Upper lobe of right lung (tissue), 1 donor: Measurements from ENCODE around the gene SLC15A3. TPM values are rescaled to one million over a fixed set of nuclear protein-coding genes. Genes with fewer than 3 reads are reported as not detected.

Experiments used
- ATAC-seq: fragments of 200-7000 bp; cut with Tn5 transposase; one replicate; pipeline ENCODE4 v1.9.1; 2020; ENCODE audit warnings: mild to moderate bottlenecking, moderate library complexity
- DNase-seq: peaks from one replicate; pipeline ENCODE4 v3.0.0-alpha.2; 2020
- H3K27ac ChIP-seq: fragments of 200-600 bp; one replicate; pipeline ENCODE4 v1.8.0; 2022
- H3K27me3 ChIP-seq: fragments of 200-600 bp; one replicate; pipeline ENCODE4 v1.8.0; 2022; ENCODE audit warnings: mild to moderate bottlenecking
- H3K36me3 ChIP-seq: fragments of 200-600 bp; one replicate; pipeline ENCODE4 v1.8.0; 2022
- H3K4me1 ChIP-seq: fragments of 200-600 bp; one replicate; pipeline ENCODE4 v1.8.0; 2022
- H3K4me3 ChIP-seq: fragments of 200-600 bp; one replicate; pipeline ENCODE4 v1.8.0; 2022; ENCODE audit warnings: mild to moderate bottlenecking
- H3K9me3 ChIP-seq: fragments of 200-600 bp; one replicate; pipeline ENCODE4 v1.8.0; 2022
- intact Hi-C: fragments of 100-400 bp; cut with DNase I; formaldehyde crosslinking; loops from one replicate; pipeline ENCODE4 v1.11.0; 2022
- total RNA-seq: library from RNA; stranded (reverse); fragmentation: NEBNext Ultra II Directional; extraction: Animal tissue kit (Norgen Biotek cat#: 25700); gene quantifications from one replicate; pipeline ENCODE4 v1.2.1, GENCODE V29; 2021
- TF ChIP-seq, protein P1 (sequence below): fragments of 200-600 bp; IDR thresholded peaks from one replicate; pipeline ENCODE4 v1.8.0; 2022; ENCODE audit warnings: antibody characterized with exemption
- donor health status: DM: no; HTN: yes; CAD: no; lungs with severe emphysema.

Gene SLC15A3
- total RNA-seq, 1 donor from 2014 or later = 139 TPM

DNA sequence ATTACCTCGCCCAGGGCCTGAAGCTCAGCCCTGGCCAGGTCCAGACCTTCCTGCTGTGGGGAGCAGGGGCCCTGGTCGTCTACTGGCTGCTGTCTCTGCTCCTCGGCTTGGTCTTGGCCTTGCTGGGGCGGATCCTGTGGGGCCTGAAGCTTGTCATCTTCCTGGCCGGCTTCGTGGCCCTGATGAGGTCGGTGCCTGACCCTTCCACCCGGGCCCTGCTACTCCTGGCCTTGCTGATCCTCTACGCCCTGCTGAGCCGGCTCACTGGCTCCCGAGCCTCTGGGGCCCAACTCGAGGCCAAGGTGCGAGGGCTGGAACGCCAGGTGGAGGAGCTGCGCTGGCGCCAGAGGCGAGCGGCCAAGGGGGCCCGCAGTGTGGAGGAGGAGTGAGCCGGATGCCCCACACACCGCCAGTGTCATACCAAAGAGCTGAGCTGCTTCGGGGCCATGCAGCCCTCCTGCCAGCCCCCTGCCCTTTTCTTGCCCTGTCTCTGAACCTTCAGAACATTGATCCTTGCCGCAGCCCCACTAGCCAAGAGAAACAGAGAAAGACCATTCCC is 30.1 kb downstream of the SLC15A3 start:
- Histone ChIP-seq H3K27me3 (peaks cover 9% of the 10 kb centered on the region), H3K36me3 (peaks cover 38% of the 10 kb centered on the region), H3K4me1 (peaks cover 30% of the 10 kb centered on the region), H3K4me3 (no peak overlapping the region), H3K27ac (no peak overlapping the region), H3K9me3 (no peaks in the 10 kb centered on the region)
- ATAC-seq = no peak
- intact Hi-C loops = no loop called here
- DNase-seq = no peak
- TF ChIP-seq, protein P1, sequence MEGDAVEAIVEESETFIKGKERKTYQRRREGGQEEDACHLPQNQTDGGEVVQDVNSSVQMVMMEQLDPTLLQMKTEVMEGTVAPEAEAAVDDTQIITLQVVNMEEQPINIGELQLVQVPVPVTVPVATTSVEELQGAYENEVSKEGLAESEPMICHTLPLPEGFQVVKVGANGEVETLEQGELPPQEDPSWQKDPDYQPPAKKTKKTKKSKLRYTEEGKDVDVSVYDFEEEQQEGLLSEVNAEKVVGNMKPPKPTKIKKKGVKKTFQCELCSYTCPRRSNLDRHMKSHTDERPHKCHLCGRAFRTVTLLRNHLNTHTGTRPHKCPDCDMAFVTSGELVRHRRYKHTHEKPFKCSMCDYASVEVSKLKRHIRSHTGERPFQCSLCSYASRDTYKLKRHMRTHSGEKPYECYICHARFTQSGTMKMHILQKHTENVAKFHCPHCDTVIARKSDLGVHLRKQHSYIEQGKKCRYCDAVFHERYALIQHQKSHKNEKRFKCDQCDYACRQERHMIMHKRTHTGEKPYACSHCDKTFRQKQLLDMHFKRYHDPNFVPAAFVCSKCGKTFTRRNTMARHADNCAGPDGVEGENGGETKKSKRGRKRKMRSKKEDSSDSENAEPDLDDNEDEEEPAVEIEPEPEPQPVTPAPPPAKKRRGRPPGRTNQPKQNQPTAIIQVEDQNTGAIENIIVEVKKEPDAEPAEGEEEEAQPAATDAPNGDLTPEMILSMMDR = no peak

DNA sequence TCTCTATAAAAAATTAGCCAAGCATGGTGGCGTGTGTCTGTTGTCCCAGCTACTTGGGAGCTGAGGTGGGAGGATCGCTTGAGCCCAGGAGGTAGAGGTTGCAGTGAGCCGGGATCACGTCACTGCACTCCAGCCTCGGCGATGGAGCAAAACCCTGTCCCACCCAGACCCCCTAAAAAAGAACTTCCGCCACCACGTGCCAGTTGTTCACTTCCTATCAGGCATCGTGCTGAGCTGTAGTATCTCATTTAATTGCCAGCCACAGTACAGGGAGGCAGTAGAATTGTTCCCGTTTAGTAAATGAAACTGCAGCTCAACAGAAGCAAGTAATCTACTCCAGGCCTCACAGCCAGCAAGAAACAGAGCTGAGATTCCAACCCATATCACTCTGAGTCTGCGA is 30.7 kb downstream of the SLC15A3 start:
- DNase-seq = no peak
- Histone ChIP-seq H3K4me1 (peaks cover 35% of the 10 kb centered on the region), H3K4me3 (no peak overlapping the region), H3K27ac (no peak overlapping the region), H3K27me3 (peaks cover 9% of the 10 kb centered on the region), H3K36me3 (peaks cover 38% of the 10 kb centered on the region), H3K9me3 (no peaks in the 10 kb centered on the region)
- TF ChIP-seq, protein P1 = no peak
- ATAC-seq = no peak
- intact Hi-C loops = no loop called here

DNA sequence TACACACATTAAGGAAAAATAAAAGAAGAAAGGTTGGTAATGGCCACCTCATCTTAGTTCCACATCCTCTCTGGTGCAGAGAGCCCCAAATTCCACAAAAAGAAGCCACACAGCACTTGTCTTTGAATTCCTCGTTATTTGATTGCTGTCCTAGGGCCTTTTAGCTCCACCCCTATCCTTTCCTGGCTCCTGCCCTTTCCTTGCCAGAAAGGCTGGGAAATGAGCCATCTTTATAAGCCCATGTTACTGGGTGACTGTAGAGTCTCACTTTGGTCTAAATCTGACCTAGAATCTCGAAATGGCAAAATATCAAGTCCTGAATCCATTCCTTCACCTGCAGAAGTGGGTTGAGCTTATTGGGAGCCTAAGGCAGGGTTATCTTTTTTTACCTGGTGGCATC is 32.0 kb downstream of the SLC15A3 start:
- no peak for ATAC-seq
- Histone ChIP-seq H3K4me3 (no peak overlapping the region), H3K4me1 (peaks cover 43% of the 10 kb centered on the region), H3K36me3 (peaks cover 38% of the 10 kb centered on the region), H3K27ac (no peak overlapping the region), H3K27me3 (peaks cover 4% of the 10 kb centered on the region), H3K9me3 (no peaks in the 10 kb centered on the region)
- intact Hi-C loops = no loop called here
- DNase-seq = no peak
- TF ChIP-seq, protein P1 = no peak

DNA sequence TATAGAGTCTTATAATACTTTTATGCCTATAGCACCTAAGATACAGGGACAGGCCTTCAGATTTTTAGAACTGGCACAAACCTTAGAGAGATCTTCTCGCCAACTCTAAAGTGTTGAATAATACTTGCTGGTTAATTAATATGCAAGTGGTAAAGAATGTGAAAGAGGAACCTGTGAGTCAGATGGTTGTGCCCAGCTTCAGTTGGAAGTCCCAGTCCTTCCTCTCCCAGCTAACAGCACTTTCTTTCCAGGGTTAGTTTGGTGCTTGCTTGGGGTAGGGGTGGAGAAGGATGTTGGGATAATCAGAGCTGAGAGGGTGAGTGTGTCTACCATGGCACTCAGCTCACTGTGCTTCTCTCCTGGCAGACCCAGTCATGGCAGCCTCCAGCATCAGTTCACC is 32.7 kb downstream of the SLC15A3 start:
- Histone ChIP-seq H3K27ac (no peak overlapping the region), H3K36me3 (peaks cover 38% of the 10 kb centered on the region), H3K27me3 (no peaks in the 10 kb centered on the region), H3K4me1 (peaks cover 39% of the 10 kb centered on the region), H3K9me3 (no peaks in the 10 kb centered on the region), H3K4me3 (no peak overlapping the region)
- DNase-seq = no peak
- intact Hi-C loops = no loop called here
- TF ChIP-seq, protein P1 = no peak
- no peak for ATAC-seq

DNA sequence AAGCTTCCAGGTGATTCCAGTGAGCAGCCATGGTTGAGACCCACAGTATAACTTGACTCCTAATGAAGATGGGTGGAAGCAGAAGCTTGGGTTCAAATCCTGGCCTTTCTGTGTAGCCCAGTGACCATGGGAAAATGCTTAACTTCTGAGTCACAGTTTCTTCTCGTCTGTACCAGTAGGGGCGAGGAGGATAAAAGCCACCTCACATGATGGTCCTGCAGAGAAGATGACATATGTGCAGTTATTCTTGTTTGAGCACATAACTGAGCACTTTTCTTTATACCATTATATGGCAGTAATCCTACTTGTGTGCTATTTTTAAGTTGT is 33.1 kb downstream of the SLC15A3 start:
- peaks cover 38% of the 10 kb centered on the region for H3K36me3 ChIP-seq
- H3K27me3 ChIP-seq = no peaks in the 10 kb centered on the region
- H3K27ac ChIP-seq = no peak overlapping the region
- H3K4me1 ChIP-seq = peaks cover 37% of the 10 kb centered on the region
- TF ChIP-seq, protein P1 = no peak
- no peaks in the 10 kb centered on the region for H3K9me3 ChIP-seq
- intact Hi-C loops = no loop called here
- no peak for DNase-seq
- H3K4me3 ChIP-seq = no peak overlapping the region
- no peak for ATAC-seq
